Measurements from ENCODE around the gene SLC24A3.

GRCh38 chr20:19652591-19653026 is 440.2 kb downstream of the SLC24A3 start:
- TF ChIP-seq POLR2A (IDR thresholded peaks at IDR 0.05) (no peak), CTCF (IDR thresholded peaks at IDR 0.05) (no peak)
